ENCODE data around the gene SPANXD. TPM values are rescaled to one million over a fixed set of nuclear protein-coding genes. Genes with fewer than 3 reads are reported as not detected.

Gene SPANXD
- total RNA-seq, 1 experiment from 2014 or later = not detected

GRCh38 chrX:141714680-141715079 is 16.1 kb upstream of the SPANXD start:
- POLR2A ChIA-PET (ENCODE audit: unreplicated experiment) = no interaction called here
- TF ChIP-seq CTCF (conservative IDR thresholded peaks at IDR 0.05; ENCODE audit: low read depth, low read length) = no peak
- no peak for TF ChIP-seq EZH2 (IDR thresholded peaks at IDR 0.05; ENCODE audit: low read length, unreplicated experiment)
- no peak for TF ChIP-seq EZH2phosphoT487 (IDR thresholded peaks at IDR 0.05; ENCODE audit: borderline replicate concordance, low read length)
- CTCF ChIA-PET = no interaction called here
- H3K4me3 ChIP-seq (ENCODE audit: low read length) = no peak overlapping the region
- DNase-seq = no peak
- H3K9me2 ChIP-seq (replicated peaks; ENCODE audit: low read length) = no peaks in the 10 kb centered on the region
- H3K36me3 ChIP-seq (ENCODE audit: low read depth, low read length) = no peaks in the 10 kb centered on the region
- no peak overlapping the region for H3K4me2 ChIP-seq (ENCODE audit: low read length)
- no peak overlapping the region for H3K9ac ChIP-seq (ENCODE audit: low read length)
- H3F3A ChIP-seq (ENCODE audit: low read length, unreplicated experiment) = no peaks in the 10 kb centered on the region
- H3K9me3 ChIP-seq (ENCODE audit: low read length) = no peaks in the 10 kb centered on the region
- H2AFZ ChIP-seq (ENCODE audit: low read length) = no peak overlapping the region
- ATAC-seq = no peak
- no peak overlapping the region for H3K27ac ChIP-seq (ENCODE audit: low read length)
- BruUV-seq (replicated peaks) = no TSS peak
- no peaks in the 10 kb centered on the region for H3K79me2 ChIP-seq (ENCODE audit: low read length)
- H4K20me1 ChIP-seq (ENCODE audit: low read length) = no peaks in the 10 kb centered on the region
- intact Hi-C loops (cut with micrococcal nuclease) = no loop called here
- H3K27me3 ChIP-seq (ENCODE audit: low read length) = no peaks in the 10 kb centered on the region
- H3K4me1 ChIP-seq (ENCODE audit: insufficient read depth, low read length) = no peaks in the 10 kb centered on the region

- H3K27me3 ChIP-seq (ENCODE audit: low read length) = no peaks in the 10 kb centered on the region
- no peak overlapping the region for H2AFZ ChIP-seq (ENCODE audit: low read length)
- DNase-seq (no peak), ATAC-seq (no peak)
- POLR2A ChIA-PET (ENCODE audit: unreplicated experiment) = no interaction called here
- H4K20me1 ChIP-seq (ENCODE audit: low read length) = no peaks in the 10 kb centered on the region
- H3K4me3 ChIP-seq (ENCODE audit: low read length) = no peak overlapping the region
- H3K79me2 ChIP-seq (ENCODE audit: low read length) = no peaks in the 10 kb centered on the region
- CTCF ChIA-PET = no interaction called here
- BruUV-seq (replicated peaks) = no TSS peak
- TF ChIP-seq CTCF (conservative IDR thresholded peaks at IDR 0.05; ENCODE audit: low read depth, low read length) (no peak), EZH2phosphoT487 (IDR thresholded peaks at IDR 0.05; ENCODE audit: borderline replicate concordance, low read length) (no peak)
- no peaks in the 10 kb centered on the region for H3F3A ChIP-seq (ENCODE audit: low read length, unreplicated experiment)
- H3K9me3 ChIP-seq (ENCODE audit: low read length) = no peaks in the 10 kb centered on the region
- no peaks in the 10 kb centered on the region for H3K9me2 ChIP-seq (replicated peaks; ENCODE audit: low read length)
- no peak overlapping the region for H3K4me2 ChIP-seq (ENCODE audit: low read length)
- H3K9ac ChIP-seq (ENCODE audit: low read length) = no peak overlapping the region
- no peak overlapping the region for H3K27ac ChIP-seq (ENCODE audit: low read length)
- H3K36me3 ChIP-seq (ENCODE audit: low read depth, low read length) = no peaks in the 10 kb centered on the region
- intact Hi-C loops (cut with micrococcal nuclease) = no loop called here
- H3K4me1 ChIP-seq (ENCODE audit: insufficient read depth, low read length) = no peaks in the 10 kb centered on the region
Observed at GRCh38 chrX:141701072-141701471, 2.5 kb upstream of the SPANXD start.

GRCh38 chrX:141673946-141674345 is 24.6 kb downstream of the SPANXD start:
- Histone ChIP-seq H3K9me2 (replicated peaks; ENCODE audit: low read length) (no peaks in the 10 kb centered on the region), H3K27me3 (ENCODE audit: low read length) (no peaks in the 10 kb centered on the region), H4K20me1 (ENCODE audit: low read length) (no peaks in the 10 kb centered on the region), H3K4me3 (ENCODE audit: low read length) (no peak overlapping the region), H3K9ac (ENCODE audit: low read length) (no peak overlapping the region), H3K27ac (ENCODE audit: low read length) (peak overlapping the region; percentile 9; the same call in 1 of the 2 replicates), H3F3A (ENCODE audit: low read length, unreplicated experiment) (no peaks in the 10 kb centered on the region), H3K79me2 (ENCODE audit: low read length) (no peaks in the 10 kb centered on the region), H3K36me3 (ENCODE audit: low read depth, low read length) (no peaks in the 10 kb centered on the region), H2AFZ (ENCODE audit: low read length) (no peak overlapping the region), H3K9me3 (ENCODE audit: low read length) (no peaks in the 10 kb centered on the region), H3K4me1 (ENCODE audit: insufficient read depth, low read length) (peaks cover 12% of the 10 kb centered on the region; the same call in 1 of the 2 replicates), H3K4me2 (ENCODE audit: low read length) (no peak overlapping the region)
- BruUV-seq (replicated peaks) = no TSS peak
- intact Hi-C loops (cut with micrococcal nuclease) = no loop called here
- POLR2A ChIA-PET (ENCODE audit: unreplicated experiment) = no interaction called here
- DNase-seq (peak; percentile 65), ATAC-seq (peak; percentile 84)
- CTCF ChIA-PET = no interaction called here
- TF ChIP-seq CTCF (conservative IDR thresholded peaks at IDR 0.05; ENCODE audit: low read depth, low read length) = no peak
- TF ChIP-seq EZH2 (IDR thresholded peaks at IDR 0.05; ENCODE audit: low read length, unreplicated experiment) = no peak
- no peak for TF ChIP-seq EZH2phosphoT487 (IDR thresholded peaks at IDR 0.05; ENCODE audit: borderline replicate concordance, low read length)
